Ascending aorta (tissue), 2 donors: ENCODE results near the gene ANLN. TPM values are rescaled to one million over a fixed set of nuclear protein-coding genes. Genes with fewer than 3 reads are reported as not detected.

Source experiments
- DNase-seq, 2 donors: peaks; one replicate each; pipeline ENCODE4 v3.0.0-alpha.2; 2019; ENCODE audit warnings: low spot score in 2 of 2
- H3K27ac ChIP-seq, 2 donors: fragments of 200-600 bp; sonication (generic); one replicate each; pipeline ENCODE4 v1.5.1; 2016 to 2017; ENCODE audit warnings: mild to moderate bottlenecking in 1 of 2
- H3K27me3 ChIP-seq: fragments of 200-600 bp; sonication (generic); one replicate; pipeline ENCODE4 v1.5.1; 2017
- H3K36me3 ChIP-seq, 2 donors: fragments of 200-600 bp; sonication (generic); one replicate each; pipeline ENCODE4 v1.5.1; 2016
- H3K4me1 ChIP-seq, 2 donors: fragments of 200-600 bp; sonication (generic); one replicate each; pipeline ENCODE4 v1.5.1; 2016 to 2017; ENCODE audit warnings: mild to moderate bottlenecking in 1 of 2
- H3K4me3 ChIP-seq, 2 donors: fragments of 200-600 bp; sonication (generic); one replicate each; pipeline ENCODE4 v1.5.1; 2016 to 2017; ENCODE audit warnings: mild to moderate bottlenecking in 1 of 2
- H3K9me3 ChIP-seq, 2 donors: fragments of 200-600 bp; sonication (generic); one replicate each; pipeline ENCODE4 v1.5.1; 2016
- intact Hi-C: fragments of 100-400 bp; cut with DNase I; formaldehyde crosslinking; loops from one replicate; pipeline ENCODE4 v1.15.1; 2023
- total RNA-seq: library from RNA; depleted of rRNA; stranded (reverse); fragments of >200 nt; gene quantifications from one replicate; pipeline ENCODE4 v1.1.0, GENCODE V29; 2016
- TF ChIP-seq, protein P1 (sequence below), 3 experiments: fragments of 200-600 bp in 2 of 3; fragments of 450-650 bp in 1 of 3; sonication (generic) in 2 of 3; IDR thresholded peaks; one replicate each; pipeline ENCODE4 v1.5.1; 2016 to 2019; ENCODE audit warnings: antibody characterized with exemption in 3 of 3, mild to moderate bottlenecking in 1 of 3, moderate library complexity in 1 of 3

Gene ANLN
- total RNA-seq, 1 donor from 2014 or later, result 1.8 TPM

DNA sequence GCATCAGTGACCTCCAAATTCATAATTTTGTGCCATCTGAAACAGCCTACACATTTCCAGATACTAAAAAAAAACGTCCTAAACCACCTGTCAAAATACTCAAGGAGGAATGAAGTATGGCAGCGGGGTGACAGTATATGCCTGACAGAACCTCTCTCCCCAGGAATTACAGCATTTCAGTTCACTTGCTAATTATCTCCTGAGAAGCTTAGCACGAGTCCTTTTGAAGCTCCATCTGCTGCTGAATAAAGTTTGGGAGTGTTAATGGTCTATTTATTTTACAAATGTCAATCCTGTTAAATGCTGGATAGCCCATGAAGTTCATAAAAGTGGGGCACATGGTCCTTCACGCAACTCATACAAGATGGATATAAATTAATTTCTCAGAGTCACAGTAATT is 29.4 kb upstream of the ANLN start:
- intact Hi-C loops, result loop anchor here (10.0 kb wide), 1 partner anchor 1325 kb away; the partner anchor contains the start of gene DPY19L1
- TF ChIP-seq, protein P1, sequence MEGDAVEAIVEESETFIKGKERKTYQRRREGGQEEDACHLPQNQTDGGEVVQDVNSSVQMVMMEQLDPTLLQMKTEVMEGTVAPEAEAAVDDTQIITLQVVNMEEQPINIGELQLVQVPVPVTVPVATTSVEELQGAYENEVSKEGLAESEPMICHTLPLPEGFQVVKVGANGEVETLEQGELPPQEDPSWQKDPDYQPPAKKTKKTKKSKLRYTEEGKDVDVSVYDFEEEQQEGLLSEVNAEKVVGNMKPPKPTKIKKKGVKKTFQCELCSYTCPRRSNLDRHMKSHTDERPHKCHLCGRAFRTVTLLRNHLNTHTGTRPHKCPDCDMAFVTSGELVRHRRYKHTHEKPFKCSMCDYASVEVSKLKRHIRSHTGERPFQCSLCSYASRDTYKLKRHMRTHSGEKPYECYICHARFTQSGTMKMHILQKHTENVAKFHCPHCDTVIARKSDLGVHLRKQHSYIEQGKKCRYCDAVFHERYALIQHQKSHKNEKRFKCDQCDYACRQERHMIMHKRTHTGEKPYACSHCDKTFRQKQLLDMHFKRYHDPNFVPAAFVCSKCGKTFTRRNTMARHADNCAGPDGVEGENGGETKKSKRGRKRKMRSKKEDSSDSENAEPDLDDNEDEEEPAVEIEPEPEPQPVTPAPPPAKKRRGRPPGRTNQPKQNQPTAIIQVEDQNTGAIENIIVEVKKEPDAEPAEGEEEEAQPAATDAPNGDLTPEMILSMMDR (IDR thresholded peaks at IDR 0.05), result no peak

DNA sequence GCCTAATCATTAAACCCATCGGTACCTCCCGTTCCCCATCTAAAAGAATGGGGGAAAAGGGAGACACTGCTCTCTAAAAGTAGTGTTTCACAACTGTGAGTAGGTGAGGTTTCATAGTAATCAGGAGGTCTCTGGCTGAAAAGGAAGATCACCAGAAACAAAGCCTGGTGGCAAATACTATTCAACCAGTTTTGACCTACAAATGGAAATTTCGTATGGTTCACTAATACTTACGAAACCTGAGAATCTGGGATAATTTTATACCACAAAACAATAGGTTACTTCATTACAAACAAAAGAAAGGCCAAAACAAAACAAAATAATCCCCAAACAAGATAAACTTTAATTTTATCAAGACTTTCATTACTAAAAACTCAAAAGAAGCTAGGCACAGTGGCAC is 28.4 kb upstream of the ANLN start:
- Histone ChIP-seq H3K9me3 (no peaks in the 10 kb centered on the region), H3K36me3 (no peaks in the 10 kb centered on the region), H3K27ac (no peak overlapping the region), H3K4me1 (no peaks in the 10 kb centered on the region), H3K27me3 (no peaks in the 10 kb centered on the region), H3K4me3 (no peak overlapping the region)
- DNase-seq, result no peak
- TF ChIP-seq, protein P1 (IDR thresholded peaks at IDR 0.05), result no peak
- intact Hi-C loops, result loop anchor here (10.0 kb wide), 1 partner anchor 1326 kb away; the partner anchor contains the start of gene DPY19L1

More for the DNA sequence above, 29.4 kb upstream of the ANLN start:
- H3K4me3 ChIP-seq, result no peak overlapping the region
- H3K27ac ChIP-seq, result no peak overlapping the region
- H3K27me3 ChIP-seq, result no peaks in the 10 kb centered on the region
- H3K36me3 ChIP-seq, result no peaks in the 10 kb centered on the region
- H3K4me1 ChIP-seq, result no peaks in the 10 kb centered on the region
- no peaks in the 10 kb centered on the region for H3K9me3 ChIP-seq
- DNase-seq, result no peak

DNA sequence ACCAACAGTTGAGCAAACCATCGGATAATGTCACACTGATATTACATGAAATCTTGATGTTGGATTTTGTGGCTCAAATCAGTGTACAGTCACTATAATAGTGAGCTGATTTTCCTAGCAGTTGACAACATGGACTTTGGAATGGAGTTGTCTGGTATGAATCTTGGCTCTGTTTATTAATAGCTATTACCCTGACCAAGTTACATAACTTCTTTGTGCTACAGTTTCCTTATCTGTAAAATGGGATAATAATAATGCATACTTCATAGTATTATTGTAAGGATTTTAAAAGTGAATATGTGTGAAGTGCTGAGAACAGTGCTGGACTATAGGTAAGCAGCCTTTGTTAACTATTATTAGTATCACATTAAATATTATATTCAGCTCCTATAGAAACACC is 26.1 kb upstream of the ANLN start:
- Histone ChIP-seq H3K27ac (no peak overlapping the region), H3K4me1 (peaks cover 0 to 3% of the 10 kb centered on the region in 2 donors)

DNA sequence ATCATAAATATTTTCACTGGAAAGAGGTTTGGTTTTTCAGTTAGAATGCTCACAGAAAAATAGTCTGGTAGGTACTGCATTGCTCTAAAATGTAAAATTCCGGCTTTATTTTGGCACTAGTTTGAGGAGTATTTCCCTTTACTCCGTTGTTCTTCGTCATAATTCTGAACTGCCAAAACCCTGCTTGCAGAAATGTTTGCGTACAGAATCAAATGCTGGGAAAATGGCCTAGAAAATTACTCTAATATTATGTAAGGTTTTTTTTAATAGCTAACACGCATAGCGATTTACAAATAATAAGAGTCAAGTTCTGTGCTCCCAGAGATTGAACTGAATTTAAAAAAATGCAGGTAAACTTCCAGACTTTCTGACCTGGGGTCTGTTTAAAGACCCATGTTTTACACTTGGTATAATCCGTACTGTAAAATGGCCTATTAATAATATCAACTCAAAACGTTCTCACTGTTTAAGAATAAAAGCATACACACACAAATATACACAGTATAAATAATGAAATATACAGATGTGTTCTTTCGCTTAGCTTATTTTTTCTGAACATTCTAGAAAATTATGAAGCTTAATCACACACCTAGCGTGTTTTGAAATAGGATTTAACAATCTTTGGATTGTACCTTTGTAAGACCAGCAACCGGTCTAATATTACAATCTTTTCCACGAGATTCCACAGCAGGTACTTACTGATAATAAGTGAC is 23.5 kb upstream of the ANLN start:
- peak overlapping the region; percentile 74 to 93 for H3K4me3 ChIP-seq
- TF ChIP-seq, protein P1 (IDR thresholded peaks at IDR 0.05), result no peak
- DNase-seq, result no peak
- no peaks in the 10 kb centered on the region for H3K36me3 ChIP-seq
- H3K27ac ChIP-seq, result peak overlapping the region; percentile 54 to 77
- peaks cover 0 to 3% of the 10 kb centered on the region in 2 donors for H3K4me1 ChIP-seq
- H3K27me3 ChIP-seq, result no peaks in the 10 kb centered on the region
- intact Hi-C loops, result loop anchor here (5.0 to 10.0 kb wide), 2 partner anchors 564 to 1331 kb away; partner anchors contain the start of genes DPY19L1 and SEPTIN7
- H3K9me3 ChIP-seq, result no peaks in the 10 kb centered on the region

More for the DNA sequence above, 26.1 kb upstream of the ANLN start:
- Histone ChIP-seq H3K4me3 (no peak overlapping the region), H3K36me3 (no peaks in the 10 kb centered on the region), H3K9me3 (no peaks in the 10 kb centered on the region), H3K27me3 (no peaks in the 10 kb centered on the region)
- no peak for DNase-seq
- TF ChIP-seq, protein P1 (IDR thresholded peaks at IDR 0.05), result no peak
- intact Hi-C loops, result loop anchor here (10.0 kb wide), 1 partner anchor 1329 kb away; the partner anchor contains the start of gene DPY19L1

DNA sequence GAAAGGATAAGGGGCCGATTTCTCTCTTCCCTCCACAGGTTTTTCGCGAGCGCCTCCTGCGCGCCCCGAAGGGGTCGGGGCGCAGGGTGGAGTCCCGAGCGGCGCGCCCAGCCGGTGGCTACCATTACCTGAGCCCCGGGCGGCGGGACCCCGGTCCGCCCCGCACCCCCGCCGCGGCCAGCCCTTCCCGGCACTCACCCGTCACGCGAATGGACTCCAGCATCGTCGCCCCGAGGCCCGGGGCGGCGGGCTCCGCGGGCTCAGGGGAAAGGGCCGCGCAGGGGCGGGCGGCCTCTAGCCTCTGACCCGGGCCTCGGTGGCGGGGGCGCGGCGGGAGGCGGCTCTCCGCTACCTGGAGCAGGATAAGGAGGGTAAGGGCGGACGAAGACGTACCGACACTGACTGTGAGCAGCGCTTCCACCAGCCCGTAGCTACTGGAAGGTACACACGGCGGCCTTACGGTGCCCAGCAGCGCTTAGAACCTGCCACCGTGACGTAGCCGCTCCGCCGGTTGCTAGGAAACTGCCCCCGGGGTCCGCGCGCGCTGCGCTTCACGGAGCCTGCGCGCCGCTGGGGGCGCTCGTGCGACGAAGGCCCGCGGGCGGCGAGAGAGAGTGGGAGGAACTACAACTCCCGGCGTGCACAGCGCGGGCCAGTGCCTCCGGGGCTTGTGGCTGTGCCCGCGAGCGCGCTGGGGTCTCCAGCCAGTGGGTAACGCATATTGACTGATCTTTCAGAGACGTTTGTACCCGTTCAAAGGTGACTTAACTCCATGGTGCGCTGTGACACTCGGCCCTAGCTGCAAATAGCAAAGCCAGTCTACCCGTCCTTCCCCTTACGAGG is 22.7 kb upstream of the ANLN start:
- intact Hi-C loops, result loop anchor here (1.0 to 10.0 kb wide), 4 partner anchors 22 to 1332 kb away; partner anchors contain the start of genes ANLN, DPY19L1, HERPUD2 and SEPTIN7
- peak overlapping the region; percentile 54 to 77 for H3K27ac ChIP-seq
- TF ChIP-seq, protein P1 (IDR thresholded peaks at IDR 0.05), result peak; percentile 90 to 95 (median 94)

More for the DNA sequence above, 22.7 kb upstream of the ANLN start:
- no peaks in the 10 kb centered on the region for H3K9me3 ChIP-seq
- H3K27me3 ChIP-seq, result no peaks in the 10 kb centered on the region
- H3K4me1 ChIP-seq, result peaks cover 0 to 3% of the 10 kb centered on the region in 2 donors
- DNase-seq, result peak; percentile 32 to 94
- peak overlapping the region; percentile 74 to 93 for H3K4me3 ChIP-seq
- H3K36me3 ChIP-seq, result no peaks in the 10 kb centered on the region
